ENCODE data around the gene HOXB8. TPM values are rescaled to one million over a fixed set of nuclear protein-coding genes. Genes with fewer than 3 reads are reported as not detected.

Gene HOXB8
- total RNA-seq, 2 donors from 2014 or later, result not detected

- Mint-ChIP-seq H3K27ac (no peak overlapping the region), H3K36me3 (ENCODE audit: insufficient read depth in 2 of 2) (no peaks in the 10 kb centered on the region), H3K4me3 (no peak overlapping the region), H3K4me1 (ENCODE audit: low read depth) (peaks cover 8% of the 10 kb centered on the region), H3K27me3 (ENCODE audit: low read depth) (peaks cover 9% of the 10 kb centered on the region), H3K9me3 (no peaks in the 10 kb centered on the region)
- no peak for ATAC-seq (replicated peaks in 1 of 2)
- DNase-seq, result no peak
Observed at GRCh38 chr17:48571024-48571818, 43.9 kb downstream of the HOXB8 start.

GRCh38 chr17:48570325-48571023 lies 44.6 kb downstream of the HOXB8 start:
- no peak for ATAC-seq (replicated peaks in 1 of 2)
- Mint-ChIP-seq H3K27ac (no peak overlapping the region), H3K4me1 (ENCODE audit: low read depth) (peaks cover 4% of the 10 kb centered on the region), H3K27me3 (ENCODE audit: low read depth) (peaks cover 9% of the 10 kb centered on the region), H3K4me3 (no peak overlapping the region), H3K36me3 (ENCODE audit: insufficient read depth in 2 of 2) (no peaks in the 10 kb centered on the region), H3K9me3 (no peaks in the 10 kb centered on the region)
- DNase-seq, result no peak

- no peak overlapping the region for H3K4me3 Mint-ChIP-seq
- DNase-seq (no peak), ATAC-seq (replicated peaks in 1 of 2) (no peak)
- peaks cover 8% of the 10 kb centered on the region for H3K27me3 Mint-ChIP-seq (ENCODE audit: low read depth)
- no peaks in the 10 kb centered on the region for H3K36me3 Mint-ChIP-seq (ENCODE audit: insufficient read depth in 2 of 2)
- H3K4me1 Mint-ChIP-seq (ENCODE audit: low read depth), result peaks cover 4% of the 10 kb centered on the region
- H3K27ac Mint-ChIP-seq, result no peak overlapping the region
- H3K9me3 Mint-ChIP-seq, result no peaks in the 10 kb centered on the region
Observed at GRCh38 chr17:48569674-48570324, 45.3 kb downstream of the HOXB8 start.

GRCh38 chr17:48569240-48569582 lies 45.9 kb downstream of the HOXB8 start:
- Mint-ChIP-seq H3K9me3 (no peaks in the 10 kb centered on the region), H3K4me1 (ENCODE audit: low read depth) (peaks cover 4% of the 10 kb centered on the region), H3K36me3 (ENCODE audit: insufficient read depth in 2 of 2) (no peaks in the 10 kb centered on the region), H3K4me3 (no peak overlapping the region), H3K27me3 (ENCODE audit: low read depth) (peaks cover 2% of the 10 kb centered on the region), H3K27ac (no peak overlapping the region)
- ATAC-seq (replicated peaks in 1 of 2), result no peak
- no peak for DNase-seq

GRCh38 chr17:48568499-48569239 lies 46.4 kb downstream of the HOXB8 start:
- no peak for ATAC-seq (replicated peaks in 1 of 2)
- Mint-ChIP-seq H3K9me3 (no peaks in the 10 kb centered on the region), H3K4me3 (peak overlapping the region; percentile 4 to 53), H3K27me3 (ENCODE audit: low read depth) (peaks cover 2% of the 10 kb centered on the region), H3K4me1 (ENCODE audit: low read depth) (peaks cover 4% of the 10 kb centered on the region), H3K36me3 (ENCODE audit: insufficient read depth in 2 of 2) (no peaks in the 10 kb centered on the region), H3K27ac (no peak overlapping the region)
- DNase-seq, result no peak

- Mint-ChIP-seq H3K4me3 (peak overlapping the region in 1 of 2 donors; percentile 53), H3K36me3 (ENCODE audit: insufficient read depth in 2 of 2) (no peaks in the 10 kb centered on the region), H3K27me3 (ENCODE audit: low read depth) (peaks cover 10% of the 10 kb centered on the region), H3K4me1 (ENCODE audit: low read depth) (peaks cover 4% of the 10 kb centered on the region), H3K9me3 (no peaks in the 10 kb centered on the region), H3K27ac (no peak overlapping the region)
- ATAC-seq (replicated peaks in 1 of 2) (no peak), DNase-seq (no peak)
Observed at GRCh38 chr17:48567646-48568354, 47.3 kb downstream of the HOXB8 start.

- no peaks in the 10 kb centered on the region for H3K9me3 Mint-ChIP-seq
- no peak overlapping the region for H3K27ac Mint-ChIP-seq
- no peaks in the 10 kb centered on the region for H3K36me3 Mint-ChIP-seq (ENCODE audit: insufficient read depth in 2 of 2)
- peaks cover 13% of the 10 kb centered on the region for H3K27me3 Mint-ChIP-seq (ENCODE audit: low read depth)
- DNase-seq, result no peak
- H3K4me1 Mint-ChIP-seq (ENCODE audit: low read depth), result peaks cover 4% of the 10 kb centered on the region
- H3K4me3 Mint-ChIP-seq, result no peak overlapping the region
- no peak for ATAC-seq (replicated peaks in 1 of 2)
Observed at GRCh38 chr17:48567209-48567608, 47.9 kb downstream of the HOXB8 start.

GRCh38 chr17:48566717-48567116 lies 48.4 kb downstream of the HOXB8 start:
- H3K4me3 Mint-ChIP-seq, result no peak overlapping the region
- no peaks in the 10 kb centered on the region for H3K9me3 Mint-ChIP-seq
- no peak overlapping the region for H3K27ac Mint-ChIP-seq
- peaks cover 4% of the 10 kb centered on the region for H3K4me1 Mint-ChIP-seq (ENCODE audit: low read depth)
- no peaks in the 10 kb centered on the region for H3K36me3 Mint-ChIP-seq (ENCODE audit: insufficient read depth in 2 of 2)
- no peak for ATAC-seq (replicated peaks in 1 of 2)
- H3K27me3 Mint-ChIP-seq (ENCODE audit: low read depth), result peaks cover 13% of the 10 kb centered on the region
- DNase-seq, result no peak

GRCh38 chr17:48565925-48566710 lies 49.0 kb downstream of the HOXB8 start:
- H3K27ac Mint-ChIP-seq, result no peak overlapping the region
- H3K27me3 Mint-ChIP-seq (ENCODE audit: low read depth), result peaks cover 13% of the 10 kb centered on the region
- H3K36me3 Mint-ChIP-seq (ENCODE audit: insufficient read depth in 2 of 2), result no peaks in the 10 kb centered on the region
- ATAC-seq (replicated peaks in 1 of 2) (no peak), DNase-seq (no peak)
- H3K9me3 Mint-ChIP-seq, result no peaks in the 10 kb centered on the region
- peaks cover 4% of the 10 kb centered on the region for H3K4me1 Mint-ChIP-seq (ENCODE audit: low read depth)
- no peak overlapping the region for H3K4me3 Mint-ChIP-seq

GRCh38 chr17:48565022-48565554 lies 50.0 kb downstream of the HOXB8 start:
- no peak overlapping the region for H3K4me3 Mint-ChIP-seq
- no peaks in the 10 kb centered on the region for H3K9me3 Mint-ChIP-seq
- no peak overlapping the region for H3K27ac Mint-ChIP-seq
- H3K36me3 Mint-ChIP-seq (ENCODE audit: insufficient read depth in 2 of 2), result no peaks in the 10 kb centered on the region
- peaks cover 4% of the 10 kb centered on the region for H3K4me1 Mint-ChIP-seq (ENCODE audit: low read depth)
- DNase-seq (no peak), ATAC-seq (replicated peaks in 1 of 2) (no peak)
- peaks cover 13% of the 10 kb centered on the region for H3K27me3 Mint-ChIP-seq (ENCODE audit: low read depth)

GRCh38 chr17:48564188-48565021 lies 50.7 kb downstream of the HOXB8 start:
- no peak for DNase-seq
- Mint-ChIP-seq H3K36me3 (ENCODE audit: insufficient read depth in 2 of 2) (no peaks in the 10 kb centered on the region), H3K27ac (no peak overlapping the region), H3K27me3 (ENCODE audit: low read depth) (peaks cover 13% of the 10 kb centered on the region), H3K4me1 (ENCODE audit: low read depth) (peaks cover 4% of the 10 kb centered on the region), H3K4me3 (peak overlapping the region in 1 of 2 donors; percentile 45), H3K9me3 (no peaks in the 10 kb centered on the region)
- ATAC-seq (replicated peaks in 1 of 2), result peak in 1 of 2 donors; percentile 21
